Measurements from ENCODE around the gene SLC25A43.

SLC25A43 gene

DNA sequence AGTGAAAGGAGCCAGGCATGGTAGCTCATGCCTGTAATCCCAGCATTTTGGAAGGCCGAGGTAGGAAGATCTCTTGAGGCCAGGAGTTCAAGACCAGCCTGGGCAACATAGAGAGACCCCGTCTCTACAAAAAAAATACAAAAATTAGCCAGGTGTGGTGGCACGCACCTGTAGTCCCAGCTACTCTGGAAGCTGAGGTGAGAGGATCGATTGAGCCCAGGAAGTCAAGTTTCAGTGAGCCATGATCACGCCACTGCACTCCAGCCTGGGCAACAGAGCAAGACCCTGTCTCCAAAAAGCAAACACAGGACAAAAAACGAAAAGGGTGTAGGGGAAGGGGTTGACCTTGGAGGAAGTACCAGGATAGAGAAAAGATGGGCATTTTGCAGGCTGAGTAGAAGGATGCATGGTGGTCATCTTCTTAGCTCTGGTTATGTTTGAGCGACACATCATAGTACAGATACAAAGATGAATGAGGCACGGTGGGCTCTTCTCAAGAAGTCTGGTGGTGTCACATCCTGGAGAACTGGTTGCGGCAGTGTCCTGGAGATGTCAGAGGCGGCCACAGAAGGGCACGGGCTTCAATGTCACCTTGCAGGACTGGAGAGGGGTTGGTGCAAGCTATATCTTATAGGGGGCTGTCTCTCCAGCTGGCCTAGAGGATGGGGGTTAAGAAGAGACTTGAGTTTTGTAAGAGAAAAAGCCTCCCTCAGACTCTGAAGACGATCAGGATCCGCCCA, 101.1 kb downstream of the SLC25A43 start:
- DNase-seq (ENCODE audit: low read depth in 2 of 2), result no peak

DNA sequence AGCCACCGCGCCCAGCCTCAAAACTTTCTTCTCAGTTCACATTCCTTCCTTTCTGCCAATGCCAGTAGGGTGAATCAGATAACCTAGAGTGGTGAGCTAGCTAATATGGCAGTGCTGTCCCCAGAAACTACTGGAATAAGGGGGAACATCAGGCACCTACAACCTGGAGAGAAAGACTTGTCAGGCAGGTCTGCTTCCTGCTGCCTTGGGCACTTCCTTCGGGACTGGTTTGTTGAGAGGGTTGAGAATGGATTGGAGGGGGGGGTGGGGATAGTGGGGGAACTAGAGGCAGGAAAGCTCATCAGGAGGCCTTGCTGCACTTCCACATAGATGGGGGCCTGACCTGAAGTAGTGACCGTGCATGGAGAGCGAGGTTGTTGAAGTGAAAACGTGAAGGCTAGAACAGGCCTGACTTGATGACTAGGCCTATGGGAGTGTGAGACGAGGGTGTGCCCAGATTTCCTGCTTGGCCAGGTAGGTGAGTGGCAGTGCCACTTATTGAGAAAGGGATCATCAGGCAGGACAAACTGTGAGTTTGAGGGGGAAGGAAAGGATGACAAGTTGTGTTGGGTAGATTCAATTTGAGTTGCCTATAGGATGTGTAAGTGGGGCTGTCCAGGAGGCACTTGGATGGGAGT, 102.5 kb downstream of the SLC25A43 start:
- no peak for DNase-seq (ENCODE audit: low read depth in 2 of 2)

DNA sequence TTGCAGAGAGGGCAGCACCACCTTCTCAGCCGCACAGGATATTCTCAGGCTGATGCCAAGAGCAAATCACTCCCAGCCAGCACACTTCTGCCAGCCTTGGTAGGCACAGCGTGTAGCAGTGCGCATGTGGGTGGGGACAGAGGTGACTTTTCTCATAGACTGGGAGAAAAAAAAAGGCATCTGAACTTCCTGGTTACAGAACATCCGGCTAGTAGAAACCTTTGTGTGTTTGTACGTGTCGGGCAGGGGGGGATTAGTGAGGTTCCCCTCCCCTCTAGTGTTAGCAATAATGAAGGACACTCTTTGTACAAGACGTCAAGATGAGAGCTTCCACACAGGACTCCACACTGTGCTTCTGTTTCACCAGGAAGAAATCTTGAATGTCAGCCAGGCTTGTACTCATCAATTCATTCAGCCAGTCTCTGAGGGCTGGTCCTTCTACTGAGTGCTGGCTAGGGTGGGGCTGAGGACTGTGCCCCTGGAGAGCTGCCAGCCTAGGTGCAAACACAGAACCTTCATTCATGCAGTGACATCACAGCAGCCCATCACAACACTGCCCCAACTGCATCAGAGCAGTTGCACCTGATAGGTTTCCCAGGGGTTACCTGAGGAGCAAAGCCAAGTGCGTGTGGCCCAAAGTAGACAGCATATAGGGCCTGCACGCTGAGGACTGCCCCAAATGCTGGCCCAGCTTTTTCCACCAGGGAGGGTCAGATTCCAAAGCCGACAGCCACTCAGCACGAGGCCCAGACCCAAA, 103.8 kb downstream of the SLC25A43 start:
- no peak for DNase-seq (ENCODE audit: low read depth in 2 of 2)

DNA sequence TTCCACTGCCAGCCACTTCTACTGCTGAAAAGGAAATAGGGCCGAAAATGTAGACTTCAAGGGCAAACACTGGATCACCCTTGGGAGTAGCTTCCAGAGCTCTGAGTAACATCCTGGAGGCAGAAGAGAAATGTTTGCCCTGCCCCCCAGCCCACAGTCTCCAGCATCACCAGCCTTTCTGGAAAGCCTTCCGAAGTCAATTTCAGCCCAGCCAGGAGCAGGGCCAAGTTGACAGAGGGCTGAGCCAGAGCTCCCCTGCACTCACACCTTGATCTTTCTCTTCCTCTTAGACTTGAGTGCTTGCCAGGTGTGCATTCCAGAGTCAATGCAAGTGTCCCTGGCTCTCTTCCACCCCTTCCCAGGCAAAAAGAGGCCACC, 104.3 kb downstream of the SLC25A43 start:
- DNase-seq (ENCODE audit: low read depth in 2 of 2), result no peak

All from stimulated activated CD4-positive, alpha-beta T cell treated with anti-CD3 and anti-CD28 coated beads, Interleukin-15, amount 100 ng/mL, for 48 hours (primary cell).